Measurements from ENCODE around the gene ZCCHC10.

- TF ChIP-seq EZH2phosphoT487 (IDR thresholded peaks at IDR 0.05; ENCODE audit: low read length): no peak
- TF ChIP-seq CTCF (IDR thresholded peaks at IDR 0.05; ENCODE audit: low read length): no peak
Observed at GRCh38 chr5:132979367-132979940, 46.9 kb downstream of the ZCCHC10 start.

Measured in MM.1S (cell line).